Upper lobe of left lung (tissue), 6 donors: ENCODE results near the gene XYLT1. TPM values are rescaled to one million over a fixed set of nuclear protein-coding genes. Genes with fewer than 3 reads are reported as not detected.

Source experiments
- ATAC-seq, 2 donors: fragments of 200-7000 bp; cut with Tn5 transposase; one replicate each; pipeline ENCODE4 v1.9.1; 2022; ENCODE audit warnings: mild to moderate bottlenecking in 2 of 2, moderate library complexity in 2 of 2; ENCODE audit not compliant: low FRiP score in 2 of 2
- DNase-seq, 2 donors: peaks; one replicate each; pipeline ENCODE4 v3.0.0-alpha.2; 2019 to 2020
- H3K27ac ChIP-seq, 4 donors: fragments of 200-600 bp; sonication (generic); one replicate each; pipeline ENCODE4 v1.5.1; 2016 to 2019
- H3K27me3 ChIP-seq, 4 donors: fragments of 200-600 bp; sonication (generic); one replicate each; pipeline ENCODE4 v1.5.1; 2017 to 2019
- H3K36me3 ChIP-seq, 4 donors: fragments of 200-600 bp; sonication (generic); one replicate each; pipeline ENCODE4 v1.5.1; 2016 to 2019
- H3K4me1 ChIP-seq, 4 donors: fragments of 200-600 bp; sonication (generic); one replicate each; pipeline ENCODE4 v1.5.1; 2018 to 2019
- H3K4me3 ChIP-seq, 4 donors: fragments of 200-600 bp; sonication (generic); one replicate each; pipeline ENCODE4 v1.5.1; 2017 to 2019; ENCODE audit warnings: mild to moderate bottlenecking in 2 of 4, moderate library complexity in 1 of 4
- H3K9me3 ChIP-seq, 4 donors: fragments of 200-600 bp; sonication (generic); one replicate each; pipeline ENCODE4 v1.5.1; 2018 to 2019
- CTCF ChIP-seq, 6 experiments: fragments of 450-650 bp in 4 of 6; fragments of 200-600 bp in 2 of 6; sonication (generic) in 2 of 6; IDR thresholded peaks; one replicate each; pipeline ENCODE4 v1.5.1; 2016 to 2019; ENCODE audit warnings: antibody characterized with exemption in 6 of 6
- EP300 ChIP-seq, 4 donors: sonication (generic); formaldehyde crosslinking; IDR thresholded peaks; one replicate each; pipeline ENCODE4 v1.5.1; 2017; ENCODE audit warnings: antibody characterized with exemption in 4 of 4, control low read depth in 2 of 4
- POLR2A ChIP-seq, 4 donors: fragments of 450-650 bp; IDR thresholded peaks; one replicate each; pipeline ENCODE4 v1.5.1; 2016 to 2017; ENCODE audit warnings: antibody characterized with exemption in 4 of 4, mild to moderate bottlenecking in 2 of 4
- POLR2AphosphoS5 ChIP-seq, 2 donors: sonication (generic); formaldehyde crosslinking; IDR thresholded peaks; one replicate each; pipeline ENCODE4 v1.5.1; 2017; ENCODE audit warnings: antibody characterized with exemption in 2 of 2
- WGBS, 2 donors: methylation state at CpG; one replicate each; pipeline ENCODE4 v1.1.5; 2017 to 2018; 5-methylcytosine and 5-hydroxymethylcytosine counted together
- total RNA-seq, 6 donors: library from RNA; depleted of rRNA in 4 of 6; stranded (reverse); fragments of >200 nt in 4 of 6; gene quantifications; one replicate each; pipeline versions ENCODE4 v1.1.0 to v1.2.1, GENCODE V29; 2016 to 2021
- donor health status: DM: no; HTN: no; CAD: no; lungs with moderate emphysema.
- donor health status: DM: no; HTN: yes; CAD: no; lungs with severe emphysema.

Gene XYLT1
- total RNA-seq, 6 donors from 2014 or later, result 3.0 to 26.2 (median 6.8) TPM

GRCh38 chr16:17241264-17241835 lies 229.4 kb downstream of the XYLT1 start:
- Histone ChIP-seq H3K36me3 (no peaks in the 10 kb centered on the region), H3K4me3 (no peak overlapping the region), H3K27me3 (no peaks in the 10 kb centered on the region), H3K4me1 (peaks cover 0 to 6% (median 0%) of the 10 kb centered on the region in 4 donors), H3K9me3 (no peaks in the 10 kb centered on the region), H3K27ac (no peak overlapping the region)
- TF ChIP-seq EP300 (IDR thresholded peaks at IDR 0.05) (no peak), POLR2AphosphoS5 (IDR thresholded peaks at IDR 0.05) (no peak), CTCF (IDR thresholded peaks at IDR 0.05) (no peak), POLR2A (IDR thresholded peaks at IDR 0.05) (no peak)
- 69 to 79% methylated on average over 8 of the region's 8 CpGs for WGBS, 2 donors
- DNase-seq (peak in 1 of 2 donors; percentile 33), ATAC-seq (no peak)

GRCh38 chr16:17238285-17239028 lies 232.3 kb downstream of the XYLT1 start:
- Histone ChIP-seq H3K27me3 (no peaks in the 10 kb centered on the region), H3K27ac (no peak overlapping the region), H3K9me3 (no peaks in the 10 kb centered on the region), H3K36me3 (no peaks in the 10 kb centered on the region), H3K4me3 (no peak overlapping the region), H3K4me1 (peaks cover 0 to 6% (median 0%) of the 10 kb centered on the region in 4 donors)
- WGBS, 2 donors, result 82 to 87% methylated on average over 8 of the region's 8 CpGs
- TF ChIP-seq EP300 (IDR thresholded peaks at IDR 0.05) (no peak), CTCF (IDR thresholded peaks at IDR 0.05) (no peak), POLR2AphosphoS5 (IDR thresholded peaks at IDR 0.05) (no peak), POLR2A (IDR thresholded peaks at IDR 0.05) (no peak)
- no peak for DNase-seq
- ATAC-seq, result peak in 1 of 2 donors; percentile 38

GRCh38 chr16:17237350-17237944 lies 233.3 kb downstream of the XYLT1 start:
- no peak for TF ChIP-seq POLR2AphosphoS5 (IDR thresholded peaks at IDR 0.05)
- no peak for TF ChIP-seq EP300 (IDR thresholded peaks at IDR 0.05)
- TF ChIP-seq CTCF (IDR thresholded peaks at IDR 0.05), result no peak
- TF ChIP-seq POLR2A (IDR thresholded peaks at IDR 0.05), result no peak
- WGBS, 2 donors, result 60 to 61% methylated on average over 7 to 8 of the region's 8 CpGs

GRCh38 chr16:17235147-17235815 lies 235.5 kb downstream of the XYLT1 start:
- no peak for ATAC-seq
- TF ChIP-seq EP300 (IDR thresholded peaks at IDR 0.05) (no peak), POLR2AphosphoS5 (IDR thresholded peaks at IDR 0.05) (no peak), POLR2A (IDR thresholded peaks at IDR 0.05) (no peak), CTCF (IDR thresholded peaks at IDR 0.05) (no peak)
- H3K27ac ChIP-seq, result no peak overlapping the region
- no peaks in the 10 kb centered on the region for H3K36me3 ChIP-seq
- H3K4me1 ChIP-seq, result peaks cover 0 to 6% (median 0%) of the 10 kb centered on the region in 4 donors
- DNase-seq, result peak in 1 of 2 donors; percentile 22
- no peaks in the 10 kb centered on the region for H3K27me3 ChIP-seq
- H3K9me3 ChIP-seq, result no peaks in the 10 kb centered on the region
- WGBS, 2 donors, result 71 to 74% methylated on average over 10 of the region's 10 CpGs
- no peak overlapping the region for H3K4me3 ChIP-seq

More at GRCh38 chr16:17237350-17237944, 233.3 kb downstream of the XYLT1 start:
- no peak for ATAC-seq
- peaks cover 0 to 6% (median 0%) of the 10 kb centered on the region in 4 donors for H3K4me1 ChIP-seq
- no peak overlapping the region for H3K4me3 ChIP-seq
- H3K9me3 ChIP-seq, result no peaks in the 10 kb centered on the region
- H3K27ac ChIP-seq, result no peak overlapping the region
- no peaks in the 10 kb centered on the region for H3K36me3 ChIP-seq
- DNase-seq, result no peak
- H3K27me3 ChIP-seq, result no peaks in the 10 kb centered on the region
